Measurements from ENCODE around the gene MEP1A. TPM values are rescaled to one million over a fixed set of nuclear protein-coding genes. Genes with fewer than 3 reads are reported as not detected.

Gene MEP1A
- total and polyA plus RNA-seq, 9 of the 15 experiments (the other 6 are each of a cell fraction or from before 2014, with no cell fraction given), result not detected

DNA sequence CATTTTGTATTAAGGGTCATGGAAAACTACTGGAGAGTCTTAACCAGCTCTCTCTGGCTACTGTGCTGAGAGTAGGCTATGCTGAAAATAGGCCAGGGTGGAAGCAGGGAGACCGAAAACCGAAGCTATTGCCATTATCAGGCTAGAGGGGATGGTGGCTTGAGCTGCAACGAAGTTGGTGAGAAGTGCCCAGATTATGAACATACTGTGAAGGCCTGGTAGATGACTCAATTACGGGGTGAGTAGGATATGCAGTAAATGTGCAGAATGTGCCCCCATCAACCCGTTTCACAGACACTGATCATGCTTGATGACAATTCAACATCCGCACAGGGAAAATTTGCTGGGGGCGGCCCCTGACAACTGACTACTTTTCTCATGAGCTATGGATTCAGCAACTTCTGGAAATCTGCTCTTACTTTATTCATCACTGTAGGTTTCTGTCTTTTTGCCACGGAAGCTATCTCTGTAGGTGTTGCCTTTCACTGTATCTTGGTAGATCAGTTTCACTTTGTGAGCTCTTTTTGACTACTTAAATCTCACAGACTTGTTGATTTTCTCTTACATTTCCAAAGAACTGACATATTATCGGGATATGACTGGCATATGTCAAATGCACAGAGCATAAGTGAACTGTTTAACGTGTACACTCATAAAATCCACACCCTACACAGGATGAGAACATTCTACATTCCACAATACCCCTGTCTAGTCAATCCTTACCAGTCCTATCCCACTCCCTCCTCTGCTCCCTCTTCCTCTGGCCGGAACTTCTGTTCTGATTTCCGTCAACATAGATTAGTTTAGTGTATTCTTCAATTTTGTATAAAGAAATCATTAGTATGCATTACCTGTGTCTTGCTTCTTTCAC, 15.5 kb upstream of the MEP1A start:
- Histone ChIP-seq H3K4me3 (no peak overlapping the region), H3K9me3 (replicated peaks; ENCODE audit: control insufficient read depth, insufficient read depth, low read depth, low read length) (no peaks in the 10 kb centered on the region), H4K20me1 (replicated peaks; ENCODE audit: control insufficient read depth, insufficient read depth, low read length) (no peaks in the 10 kb centered on the region), H3K4me1 (replicated peaks in 1 of 2; ENCODE audit: control insufficient read depth in 2 of 2, insufficient read depth in 2 of 2, low read length in 2 of 2) (peaks cover 0 to 4% of the 10 kb centered on the region in 2 experiments; a peak in 1 of 5 replicates), H2AFZ (ENCODE audit: low read depth, low read length) (no peak overlapping the region), H3K79me2 (ENCODE audit: control insufficient read depth, insufficient read depth, low read length) (no peaks in the 10 kb centered on the region), H3K27ac (ENCODE audit: extremely low read depth, low read depth, low read length) (no peak overlapping the region), H3K9me1 (ENCODE audit: control insufficient read depth, insufficient read depth, low read length) (no peaks in the 10 kb centered on the region), H3K4me2 (ENCODE audit: insufficient read depth, low read length) (no peak overlapping the region), H3K9ac (ENCODE audit: insufficient read depth in 1 of 2, low read depth in 2 of 2, low read length in 2 of 2) (no peak overlapping the region), H3K27me3 (ENCODE audit: control insufficient read depth in 2 of 2, insufficient read depth in 2 of 2, low read length in 2 of 2) (peaks cover 0 to 11% of the 10 kb centered on the region in 2 experiments; a peak in 1 of 5 replicates), H3K36me3 (ENCODE audit: control insufficient read depth, insufficient read depth, low read length) (no peaks in the 10 kb centered on the region)
- no peak for ATAC-seq
- in situ Hi-C loops (cut with MboI) (no loop called here), intact Hi-C loops (cut with micrococcal nuclease) (no loop called here)
- 2% methylated on average over 12 of the region's 12 CpGs for WGBS (ENCODE audit: insufficient coverage, low coverage, missing lambda C conversion rate)
- DNase-seq (ENCODE audit: extremely low read depth in 1 of 4, low spot score in 3 of 4), result no peak
- CTCF ChIA-PET (ENCODE audit: low intra/inter-chr PET ratio), result no interaction called here
- TF ChIP-seq, protein P1, sequence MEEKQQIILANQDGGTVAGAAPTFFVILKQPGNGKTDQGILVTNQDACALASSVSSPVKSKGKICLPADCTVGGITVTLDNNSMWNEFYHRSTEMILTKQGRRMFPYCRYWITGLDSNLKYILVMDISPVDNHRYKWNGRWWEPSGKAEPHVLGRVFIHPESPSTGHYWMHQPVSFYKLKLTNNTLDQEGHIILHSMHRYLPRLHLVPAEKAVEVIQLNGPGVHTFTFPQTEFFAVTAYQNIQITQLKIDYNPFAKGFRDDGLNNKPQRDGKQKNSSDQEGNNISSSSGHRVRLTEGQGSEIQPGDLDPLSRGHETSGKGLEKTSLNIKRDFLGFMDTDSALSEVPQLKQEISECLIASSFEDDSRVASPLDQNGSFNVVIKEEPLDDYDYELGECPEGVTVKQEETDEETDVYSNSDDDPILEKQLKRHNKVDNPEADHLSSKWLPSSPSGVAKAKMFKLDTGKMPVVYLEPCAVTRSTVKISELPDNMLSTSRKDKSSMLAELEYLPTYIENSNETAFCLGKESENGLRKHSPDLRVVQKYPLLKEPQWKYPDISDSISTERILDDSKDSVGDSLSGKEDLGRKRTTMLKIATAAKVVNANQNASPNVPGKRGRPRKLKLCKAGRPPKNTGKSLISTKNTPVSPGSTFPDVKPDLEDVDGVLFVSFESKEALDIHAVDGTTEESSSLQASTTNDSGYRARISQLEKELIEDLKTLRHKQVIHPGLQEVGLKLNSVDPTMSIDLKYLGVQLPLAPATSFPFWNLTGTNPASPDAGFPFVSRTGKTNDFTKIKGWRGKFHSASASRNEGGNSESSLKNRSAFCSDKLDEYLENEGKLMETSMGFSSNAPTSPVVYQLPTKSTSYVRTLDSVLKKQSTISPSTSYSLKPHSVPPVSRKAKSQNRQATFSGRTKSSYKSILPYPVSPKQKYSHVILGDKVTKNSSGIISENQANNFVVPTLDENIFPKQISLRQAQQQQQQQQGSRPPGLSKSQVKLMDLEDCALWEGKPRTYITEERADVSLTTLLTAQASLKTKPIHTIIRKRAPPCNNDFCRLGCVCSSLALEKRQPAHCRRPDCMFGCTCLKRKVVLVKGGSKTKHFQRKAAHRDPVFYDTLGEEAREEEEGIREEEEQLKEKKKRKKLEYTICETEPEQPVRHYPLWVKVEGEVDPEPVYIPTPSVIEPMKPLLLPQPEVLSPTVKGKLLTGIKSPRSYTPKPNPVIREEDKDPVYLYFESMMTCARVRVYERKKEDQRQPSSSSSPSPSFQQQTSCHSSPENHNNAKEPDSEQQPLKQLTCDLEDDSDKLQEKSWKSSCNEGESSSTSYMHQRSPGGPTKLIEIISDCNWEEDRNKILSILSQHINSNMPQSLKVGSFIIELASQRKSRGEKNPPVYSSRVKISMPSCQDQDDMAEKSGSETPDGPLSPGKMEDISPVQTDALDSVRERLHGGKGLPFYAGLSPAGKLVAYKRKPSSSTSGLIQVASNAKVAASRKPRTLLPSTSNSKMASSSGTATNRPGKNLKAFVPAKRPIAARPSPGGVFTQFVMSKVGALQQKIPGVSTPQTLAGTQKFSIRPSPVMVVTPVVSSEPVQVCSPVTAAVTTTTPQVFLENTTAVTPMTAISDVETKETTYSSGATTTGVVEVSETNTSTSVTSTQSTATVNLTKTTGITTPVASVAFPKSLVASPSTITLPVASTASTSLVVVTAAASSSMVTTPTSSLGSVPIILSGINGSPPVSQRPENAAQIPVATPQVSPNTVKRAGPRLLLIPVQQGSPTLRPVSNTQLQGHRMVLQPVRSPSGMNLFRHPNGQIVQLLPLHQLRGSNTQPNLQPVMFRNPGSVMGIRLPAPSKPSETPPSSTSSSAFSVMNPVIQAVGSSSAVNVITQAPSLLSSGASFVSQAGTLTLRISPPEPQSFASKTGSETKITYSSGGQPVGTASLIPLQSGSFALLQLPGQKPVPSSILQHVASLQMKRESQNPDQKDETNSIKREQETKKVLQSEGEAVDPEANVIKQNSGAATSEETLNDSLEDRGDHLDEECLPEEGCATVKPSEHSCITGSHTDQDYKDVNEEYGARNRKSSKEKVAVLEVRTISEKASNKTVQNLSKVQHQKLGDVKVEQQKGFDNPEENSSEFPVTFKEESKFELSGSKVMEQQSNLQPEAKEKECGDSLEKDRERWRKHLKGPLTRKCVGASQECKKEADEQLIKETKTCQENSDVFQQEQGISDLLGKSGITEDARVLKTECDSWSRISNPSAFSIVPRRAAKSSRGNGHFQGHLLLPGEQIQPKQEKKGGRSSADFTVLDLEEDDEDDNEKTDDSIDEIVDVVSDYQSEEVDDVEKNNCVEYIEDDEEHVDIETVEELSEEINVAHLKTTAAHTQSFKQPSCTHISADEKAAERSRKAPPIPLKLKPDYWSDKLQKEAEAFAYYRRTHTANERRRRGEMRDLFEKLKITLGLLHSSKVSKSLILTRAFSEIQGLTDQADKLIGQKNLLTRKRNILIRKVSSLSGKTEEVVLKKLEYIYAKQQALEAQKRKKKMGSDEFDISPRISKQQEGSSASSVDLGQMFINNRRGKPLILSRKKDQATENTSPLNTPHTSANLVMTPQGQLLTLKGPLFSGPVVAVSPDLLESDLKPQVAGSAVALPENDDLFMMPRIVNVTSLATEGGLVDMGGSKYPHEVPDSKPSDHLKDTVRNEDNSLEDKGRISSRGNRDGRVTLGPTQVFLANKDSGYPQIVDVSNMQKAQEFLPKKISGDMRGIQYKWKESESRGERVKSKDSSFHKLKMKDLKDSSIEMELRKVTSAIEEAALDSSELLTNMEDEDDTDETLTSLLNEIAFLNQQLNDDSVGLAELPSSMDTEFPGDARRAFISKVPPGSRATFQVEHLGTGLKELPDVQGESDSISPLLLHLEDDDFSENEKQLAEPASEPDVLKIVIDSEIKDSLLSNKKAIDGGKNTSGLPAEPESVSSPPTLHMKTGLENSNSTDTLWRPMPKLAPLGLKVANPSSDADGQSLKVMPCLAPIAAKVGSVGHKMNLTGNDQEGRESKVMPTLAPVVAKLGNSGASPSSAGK (IDR thresholded peaks at IDR 0.05), result no peak
- POLR2A ChIA-PET, result interaction anchor here (0.6 kb wide), 3 partner anchors 9 to 486 kb away, joined by 3 to 4 read pairs (median 3); no protein-coding TSS in a partner anchor
- no TSS peak for BruUV-seq (replicated peaks)
- FAIRE-seq, result no peak

Measured in K562 (cell line).